HepG2 (cell line): ENCODE results near the gene MTM1. TPM values are rescaled to one million over a fixed set of nuclear protein-coding genes. Genes with fewer than 3 reads are reported as not detected.

ENCODE experiments used
- GPN1 ChIP-seq: sonication (generic); formaldehyde crosslinking; IDR thresholded peaks from 2 replicates; pipeline ENCODE4 v1.5.1; 2020; ENCODE audit warnings: missing genetic modification reagents, borderline replicate concordance
- HOXA9 ChIP-seq: sonication (generic); formaldehyde crosslinking; IDR thresholded peaks from 2 replicates; pipeline ENCODE4 v1.8.1; 2022; ENCODE audit warnings: missing genetic modification reagents, mild to moderate bottlenecking, moderate library complexity, borderline replicate concordance
- IKZF5 ChIP-seq: IDR thresholded peaks from 2 replicates; pipeline ENCODE4 v1.6.1; 2018; ENCODE audit warnings: missing genetic modification reagents, mild to moderate bottlenecking, missing compliant biosample characterization
- JARID2 ChIP-seq: sonication (generic); formaldehyde crosslinking; IDR thresholded peaks from 2 replicates; pipeline ENCODE4 v1.8.1; 2023; ENCODE audit warnings: missing genetic modification reagents, inconsistent platforms; ENCODE audit not compliant: insufficient replicate concordance
- KAT7 ChIP-seq: IDR thresholded peaks from 2 replicates; pipeline ENCODE4 v1.6.1; 2018; ENCODE audit warnings: borderline replicate concordance, missing compliant biosample characterization
- MIER2 ChIP-seq: IDR thresholded peaks from 2 replicates; pipeline ENCODE4 v1.6.1; 2016; ENCODE audit warnings: missing biosample characterization, missing genetic modification reagents
- MYNN ChIP-seq: sonication (generic); formaldehyde crosslinking; IDR thresholded peaks from 2 replicates; pipeline ENCODE4 v1.4.0; 2020; ENCODE audit warnings: mild to moderate bottlenecking, low read depth, missing genetic modification reagents
- NR2F2 ChIP-seq: IDR thresholded peaks from 2 replicates; pipeline ENCODE4 v1.6.1; 2012; ENCODE audit warnings: low read depth, inconsistent platforms, borderline replicate concordance
- TFE3 ChIP-seq: IDR thresholded peaks from 2 replicates; pipeline ENCODE4 v1.6.1; 2016
- THAP7 ChIP-seq: sonication (generic); formaldehyde crosslinking; IDR thresholded peaks from 2 replicates; pipeline ENCODE4 v1.8.1; 2023; ENCODE audit warnings: mild to moderate bottlenecking, missing genetic modification reagents
- TIGD3 ChIP-seq: sonication (generic); formaldehyde crosslinking; IDR thresholded peaks from 2 replicates; pipeline ENCODE4 v1.5.1; 2020; ENCODE audit warnings: mild to moderate bottlenecking, missing genetic modification reagents, borderline replicate concordance
- XBP1 ChIP-seq: sonication (generic); formaldehyde crosslinking; IDR thresholded peaks from 2 replicates; pipeline ENCODE4 v1.5.0; 2020; ENCODE audit warnings: missing genetic modification reagents
- ZNF121 ChIP-seq: sonication (generic); formaldehyde crosslinking; IDR thresholded peaks from 2 replicates; pipeline ENCODE4 v1.5.0; 2020; ENCODE audit warnings: mild to moderate bottlenecking, missing genetic modification reagents
- ZNF468 ChIP-seq: sonication (generic); formaldehyde crosslinking; IDR thresholded peaks from 2 replicates; pipeline ENCODE4 v1.8.0; 2022; ENCODE audit warnings: mild to moderate bottlenecking, moderate library complexity, missing genetic modification reagents
- ZNF558 ChIP-seq: sonication (generic); formaldehyde crosslinking; IDR thresholded peaks from 2 replicates; pipeline ENCODE4 v1.9.0; 2022; ENCODE audit warnings: mild to moderate bottlenecking, missing genetic modification reagents, borderline replicate concordance
- ZNF577 ChIP-seq: sonication (generic); formaldehyde crosslinking; IDR thresholded peaks from 2 replicates; pipeline ENCODE4 v1.4.0; 2020; ENCODE audit warnings: mild to moderate bottlenecking, low read depth, missing genetic modification reagents, borderline replicate concordance
- ZNF746 ChIP-seq: sonication (generic); formaldehyde crosslinking; IDR thresholded peaks from 2 replicates; pipeline ENCODE4 v1.8.0; 2022; ENCODE audit warnings: mild to moderate bottlenecking, missing genetic modification reagents
- ZNF850 ChIP-seq: sonication (generic); formaldehyde crosslinking; conservative IDR thresholded peaks from 2 replicates; pipeline ENCODE4 v1.9.0; 2021; ENCODE audit warnings: mild to moderate bottlenecking, missing genetic modification reagents
- ZZZ3 ChIP-seq: sonication (generic); formaldehyde crosslinking; IDR thresholded peaks from 2 replicates; pipeline ENCODE4 v1.4.0; 2020; ENCODE audit warnings: missing genetic modification reagents, mild to moderate bottlenecking, borderline replicate concordance
- polyA plus RNA-seq, 8 experiments: library from polyadenylated mRNA; depleted of rRNA in 3 of 8; stranded (reverse) in 7 of 8; unstranded in 1 of 8; fragments of >200 nt; fragmentation: Illumina TruSeq in 4 of 8; extraction: Trizol in 4 of 8; gene quantifications; 2 replicates each; pipeline versions ENCODE4 v1.2.1 to v1.2.3, GENCODE V29; 2011 to 2016; ENCODE audit warnings: low read depth in 4 of 8, missing spikeins in 1 of 8, mixed read lengths in 1 of 8; ENCODE audit not compliant: insufficient read depth in 1 of 8
- total RNA-seq, 5 experiments: library from RNA; depleted of rRNA; stranded (reverse); fragments of >200 nt; fragmentation: Illumina TruSeq; extraction: Trizol; gene quantifications; 2 replicates each; pipeline ENCODE4 v1.2.3, GENCODE V29; 2016; ENCODE audit warnings: low read depth in 1 of 5
- TF ChIP-seq, protein P1 (sequence below): sonication (generic); formaldehyde crosslinking; IDR thresholded peaks from 2 replicates; pipeline ENCODE4 v1.8.1; 2023; ENCODE audit warnings: mild to moderate bottlenecking, missing genetic modification reagents, borderline replicate concordance
- TF ChIP-seq, protein P2 (sequence below): sonication (generic); formaldehyde crosslinking; IDR thresholded peaks from 2 replicates; pipeline ENCODE4 v1.9.0; 2021; ENCODE audit warnings: missing genetic modification reagents, mild to moderate bottlenecking, borderline replicate concordance

The MTM1 gene
- total and polyA plus RNA-seq, 2 of the 13 experiments (the other 11 are each of a cell fraction or from before 2014, with no cell fraction given), result 12.0 to 15.2 TPM

DNA sequence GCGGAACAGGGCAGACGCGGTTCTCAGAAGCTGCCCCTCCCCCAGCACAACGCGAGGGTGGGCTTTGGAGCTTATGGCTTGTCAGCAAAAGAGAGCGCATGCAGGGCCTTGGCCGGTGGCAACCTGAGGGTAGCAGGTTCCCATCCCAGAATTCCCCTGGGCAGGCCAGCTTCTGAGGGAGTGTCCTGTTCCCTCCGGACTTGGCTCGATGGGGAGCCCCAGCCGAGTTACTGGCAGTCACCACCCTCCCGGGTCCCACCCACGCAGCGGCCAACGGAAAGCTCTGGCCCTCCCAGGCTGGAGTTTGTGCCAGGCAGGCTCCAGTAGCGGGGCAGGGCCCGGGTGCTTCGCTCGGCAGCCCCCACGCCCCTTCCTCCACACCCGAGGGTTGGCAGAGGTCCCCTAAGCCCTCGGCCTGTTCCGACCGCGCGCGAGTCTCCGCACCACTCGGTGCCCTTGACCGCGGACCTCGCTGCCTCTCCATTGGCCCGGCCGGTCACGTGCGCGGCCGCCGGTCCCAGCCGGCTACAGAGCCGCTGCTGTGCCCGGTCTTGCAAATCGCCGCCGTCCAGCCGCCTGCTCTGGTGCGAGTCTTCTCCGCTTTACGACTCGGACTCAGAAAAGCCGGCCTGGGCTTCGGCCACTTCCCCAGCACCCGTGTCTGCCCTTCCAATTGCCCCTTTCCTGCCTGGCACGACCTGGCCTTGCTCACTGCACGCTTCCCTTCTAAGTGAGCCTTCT lies 20.9 kb upstream of the MTM1 start (continued):
- TF ChIP-seq TFE3 (CRISPR knock-in tag) (peak; percentile 43; the same call in 1 of the 2 replicates), JARID2 (CRISPR knock-in tag) (no peak), THAP7 (0 out of 2 replicates have a peak, but pooled peaks have one; percentile 48), HOXA9 (no peak), ZNF850 (CRISPR knock-in tag) (no peak), KAT7 (CRISPR knock-in tag) (no peak), GPN1 (CRISPR knock-in tag) (no peak), ZNF468 (no peak), ZNF746 (CRISPR knock-in tag) (no peak), ZNF121 (CRISPR knock-in tag) (no peak), MYNN (CRISPR knock-in tag) (no peak), IKZF5 (no peak), ZNF577 (no peak), NR2F2 (no peak), MIER2 (CRISPR knock-in tag) (no peak), XBP1 (CRISPR knock-in tag) (no peak), ZZZ3 (no peak), ZNF558 (CRISPR knock-in tag) (no peak), TIGD3 (no peak)
- TF ChIP-seq, protein P1, sequence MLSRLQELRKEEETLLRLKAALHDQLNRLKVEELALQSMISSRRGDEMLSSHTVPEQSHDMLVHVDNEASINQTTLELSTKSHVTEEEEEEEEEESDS, result no peak
- TF ChIP-seq, protein P2, sequence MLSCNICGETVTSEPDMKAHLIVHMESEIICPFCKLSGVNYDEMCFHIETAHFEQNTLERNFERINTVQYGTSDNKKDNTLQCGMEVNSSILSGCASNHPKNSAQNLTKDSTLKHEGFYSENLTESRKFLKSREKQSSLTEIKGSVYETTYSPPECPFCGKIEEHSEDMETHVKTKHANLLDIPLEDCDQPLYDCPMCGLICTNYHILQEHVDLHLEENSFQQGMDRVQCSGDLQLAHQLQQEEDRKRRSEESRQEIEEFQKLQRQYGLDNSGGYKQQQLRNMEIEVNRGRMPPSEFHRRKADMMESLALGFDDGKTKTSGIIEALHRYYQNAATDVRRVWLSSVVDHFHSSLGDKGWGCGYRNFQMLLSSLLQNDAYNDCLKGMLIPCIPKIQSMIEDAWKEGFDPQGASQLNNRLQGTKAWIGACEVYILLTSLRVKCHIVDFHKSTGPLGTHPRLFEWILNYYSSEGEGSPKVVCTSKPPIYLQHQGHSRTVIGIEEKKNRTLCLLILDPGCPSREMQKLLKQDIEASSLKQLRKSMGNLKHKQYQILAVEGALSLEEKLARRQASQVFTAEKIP (CRISPR knock-in tag), result no peak
